H1 (cell line): ENCODE data around the gene CARM1. TPM values are rescaled to one million over a fixed set of nuclear protein-coding genes. Genes with fewer than 3 reads are reported as not detected.

ENCODE experiments used
- CTCF ChIA-PET: fragments of 300-600 bp; sonication (Branson Sonifier 250); formaldehyde crosslinking; loops from one replicate; lab custom pipeline; 2021; ENCODE audit not compliant: partially characterized antibody; lab: Charles Lee
- POLR2A ChIA-PET: fragments of 300-600 bp; sonication (Branson Sonifier 250); formaldehyde crosslinking; loops from one replicate; lab custom pipeline; 2021; ENCODE audit warnings: inconsistent platforms; ENCODE audit not compliant: partially characterized antibody; lab: Charles Lee
- DNase-seq, 2 experiments: peaks; one replicate each; pipeline versions ENCODE4 v3.0.0 to v3.0.0-alpha.2; 2010 to 2022; ENCODE audit warnings: low spot score in 2 of 2, low read depth in 1 of 2, mixed read lengths in 1 of 2
- FAIRE-seq: peaks from 2 replicates; lab custom pipeline; 2011; peaks lifted over from hg19 to GRCh38; lab: Jason Lieb, UNC
- H2AFZ ChIP-seq: 2 replicates; pipeline ENCODE4 v1.8.1; 2012; ENCODE audit warnings: low read length, inconsistent platforms
- H2AK5ac ChIP-seq: 2 replicates; pipeline ENCODE4 v1.6.1; 2013; ENCODE audit warnings: low read depth, low read length
- H2BK120ac ChIP-seq: replicated peaks from 2 replicates; pipeline ENCODE3; 2013; ENCODE audit warnings: low read depth, low read length, inconsistent platforms
- H2BK12ac ChIP-seq: 2 replicates; pipeline ENCODE4 v1.6.1; 2013; ENCODE audit warnings: low read depth, low read length
- H2BK15ac ChIP-seq: 2 replicates; pipeline ENCODE4 v1.6.1; 2013; ENCODE audit warnings: low read length
- H2BK20ac ChIP-seq: 2 replicates; pipeline ENCODE4 v1.6.1; 2013; ENCODE audit warnings: low read length
- H2BK5ac ChIP-seq: 2 replicates; pipeline ENCODE4 v1.6.1; 2013; ENCODE audit warnings: low read depth, low read length
- H3K14ac ChIP-seq: 2 replicates; pipeline ENCODE4 v1.6.1; 2013; ENCODE audit warnings: inconsistent platforms; ENCODE audit not compliant: insufficient read length
- H3K18ac ChIP-seq: 2 replicates; pipeline ENCODE4 v1.6.1; 2013; ENCODE audit warnings: low read length; ENCODE audit errors: extremely low read depth
- H3K23ac ChIP-seq: 2 replicates; pipeline ENCODE4 v1.6.1; 2013; ENCODE audit warnings: inconsistent platforms; ENCODE audit not compliant: insufficient read length
- H3K23me2 ChIP-seq: 2 replicates; pipeline ENCODE4 v1.6.1; 2013; ENCODE audit warnings: low read depth, low read length
- H3K27ac ChIP-seq: 2 replicates; pipeline ENCODE4 v1.6.1; 2011; ENCODE audit warnings: low read depth, low read length, inconsistent platforms
- H3K27me3 ChIP-seq, 4 experiments: replicated peaks in 1 of 4; 1 replicate in 1 of 4; 2 replicates in 3 of 4; pipeline versions ENCODE4 v1.6.1 to v1.8.1; 2011 to 2013; ENCODE audit warnings: low read length in 3 of 4, mild to moderate bottlenecking in 3 of 4, inconsistent platforms in 2 of 4, mixed read lengths in 2 of 4, moderate library complexity in 1 of 4; ENCODE audit not compliant: control insufficient read depth in 3 of 4, insufficient read depth in 3 of 4; ENCODE audit errors: extremely low read depth in 1 of 4
- H3K36me3 ChIP-seq, 4 experiments: 2 replicates each; pipeline versions ENCODE4 v1.6.1 to v1.8.1; 2011 to 2013; ENCODE audit warnings: mild to moderate bottlenecking in 4 of 4, low read length in 3 of 4, moderate library complexity in 2 of 4, control low read depth in 1 of 4, inconsistent platforms in 1 of 4; ENCODE audit not compliant: insufficient read depth in 4 of 4, control insufficient read depth in 2 of 4
- H3K4ac ChIP-seq: replicated peaks from 2 replicates; pipeline ENCODE3; 2013; ENCODE audit warnings: low read length, low read depth, mixed read lengths, inconsistent platforms; ENCODE audit not compliant: insufficient read length
- H3K4me1 ChIP-seq, 4 experiments: replicated peaks in 1 of 4; 1 replicate in 1 of 4; 2 replicates in 3 of 4; pipeline versions ENCODE4 v1.6.1 to v1.8.1; 2011 to 2013; ENCODE audit warnings: low read length in 3 of 4, inconsistent platforms in 2 of 4, mixed read lengths in 1 of 4; ENCODE audit not compliant: insufficient read depth in 4 of 4, control insufficient read depth in 3 of 4
- H3K4me2 ChIP-seq, 2 experiments: 2 replicates each; pipeline versions ENCODE4 v1.6.1 to v1.8.1; 2011 to 2013; ENCODE audit warnings: low read depth in 2 of 2, low read length in 2 of 2, control low read depth in 1 of 2, inconsistent platforms in 1 of 2, mild to moderate bottlenecking in 1 of 2; ENCODE audit not compliant: insufficient read depth in 1 of 2
- H3K4me3 ChIP-seq, 4 experiments: fragments of 200-600, 300-600 bp in 1 of 4; sonication (generic), shearing (Covaris generic), sonication (Bioruptor Twin) in 1 of 4; 2 replicates each; pipeline versions ENCODE4 v1.5.1 to v1.8.1; 2011 to 2016; ENCODE audit warnings: low read length in 4 of 4, low read depth in 3 of 4, control low read depth in 2 of 4, inconsistent platforms in 2 of 4, mild to moderate bottlenecking in 2 of 4, mixed read lengths in 1 of 4, moderate library complexity in 1 of 4; ENCODE audit not compliant: insufficient read depth in 2 of 4; ENCODE audit errors: extremely low read depth in 1 of 4
- H3K56ac ChIP-seq: replicated peaks from 2 replicates; pipeline ENCODE3; 2013; ENCODE audit warnings: low read depth, mild to moderate bottlenecking, mixed read lengths, low read length, inconsistent platforms; ENCODE audit not compliant: insufficient read length
- H3K79me1 ChIP-seq: 2 replicates; pipeline ENCODE4 v1.6.1; 2013; ENCODE audit warnings: low read depth, low read length, control low read depth
- H3K79me2 ChIP-seq, 2 experiments: 2 replicates each; pipeline versions ENCODE4 v1.6.1 to v1.8.1; 2012 to 2013; ENCODE audit warnings: low read length in 2 of 2, mild to moderate bottlenecking in 2 of 2, inconsistent platforms in 1 of 2; ENCODE audit not compliant: insufficient read depth in 2 of 2, control insufficient read depth in 1 of 2
- H3K9ac ChIP-seq, 4 experiments: replicated peaks in 1 of 4; 1 replicate in 1 of 4; 2 replicates in 3 of 4; pipeline versions ENCODE4 v1.6.1 to v1.8.1; 2011 to 2013; ENCODE audit warnings: low read depth in 3 of 4, low read length in 3 of 4, control low read depth in 2 of 4, mild to moderate bottlenecking in 2 of 4, moderate library complexity in 2 of 4, inconsistent platforms in 1 of 4; ENCODE audit errors: extremely low read depth in 1 of 4
- H3K9me3 ChIP-seq, 2 experiments: 2 replicates each; pipeline versions ENCODE4 v1.6.1 to v1.8.1; 2012 to 2013; ENCODE audit warnings: mild to moderate bottlenecking in 2 of 2, moderate library complexity in 2 of 2, control low read depth in 1 of 2, inconsistent platforms in 1 of 2, low read depth in 1 of 2, low read length in 1 of 2, mixed read lengths in 1 of 2; ENCODE audit not compliant: insufficient read depth in 2 of 2
- H4K20me1 ChIP-seq, 2 experiments: replicated peaks in 1 of 2; 2 replicates each; pipeline versions ENCODE3 to v1.8.1; 2011 to 2013; ENCODE audit warnings: inconsistent platforms in 2 of 2, low read length in 2 of 2, mild to moderate bottlenecking in 1 of 2; ENCODE audit not compliant: insufficient read depth in 2 of 2, control insufficient read depth in 1 of 2
- H4K5ac ChIP-seq: 2 replicates; pipeline ENCODE4 v1.6.1; 2013; ENCODE audit warnings: low read length, low read depth, mixed read lengths, inconsistent platforms; ENCODE audit not compliant: insufficient read length
- H4K8ac ChIP-seq: 2 replicates; pipeline ENCODE4 v1.8.0; 2013; ENCODE audit warnings: mild to moderate bottlenecking, moderate library complexity, low read length, inconsistent platforms; ENCODE audit not compliant: insufficient read depth; ENCODE audit errors: extremely low read depth
- H4K91ac ChIP-seq: replicated peaks from 2 replicates; pipeline ENCODE3; 2013; ENCODE audit warnings: low read length, mixed read lengths, inconsistent platforms; ENCODE audit not compliant: insufficient read length
- CEBPB ChIP-seq: IDR thresholded peaks from 2 replicates; pipeline ENCODE4 v1.6.1; 2012; ENCODE audit warnings: low read depth, low read length
- CHD1 ChIP-seq: IDR thresholded peaks from 2 replicates; pipeline ENCODE4 v1.6.1; 2012; ENCODE audit warnings: low read depth, low read length, improper control_type of control experiment
- CTBP2 ChIP-seq: IDR thresholded peaks from 2 replicates; pipeline ENCODE4 v1.7.0; 2011; ENCODE audit warnings: borderline replicate concordance, mild to moderate bottlenecking, moderate library complexity, mixed read lengths, low read length; ENCODE audit not compliant: insufficient read depth, insufficient read length
- E2F6 ChIP-seq: IDR thresholded peaks from 2 replicates; pipeline ENCODE4 v1.6.1; 2012; ENCODE audit warnings: inconsistent platforms
- FOSL1 ChIP-seq: IDR thresholded peaks from 2 replicates; pipeline ENCODE4 v1.6.1; 2011; ENCODE audit warnings: mild to moderate bottlenecking, low read depth, low read length, moderate library complexity; ENCODE audit not compliant: insufficient read depth
- KDM5A ChIP-seq: fragments of 200-600 bp; IDR thresholded peaks from 2 replicates; pipeline ENCODE4 v1.7.1; 2012; ENCODE audit warnings: mild to moderate bottlenecking, low read length, inconsistent platforms, mixed read lengths
- MAX ChIP-seq: IDR thresholded peaks from 2 replicates; pipeline ENCODE4 v1.6.1; 2012; ENCODE audit warnings: inconsistent platforms
- RXRA ChIP-seq: IDR thresholded peaks from 2 replicates; pipeline ENCODE4 v1.6.1; 2011; ENCODE audit warnings: low read depth, mild to moderate bottlenecking, low read length, moderate library complexity; ENCODE audit not compliant: insufficient read depth
- SAP30 ChIP-seq: fragments of 300-600 bp; sonication (generic); IDR thresholded peaks from 2 replicates; pipeline ENCODE4 v1.7.1; 2012; ENCODE audit warnings: low read length, moderate library complexity, mild to moderate bottlenecking, inconsistent platforms; ENCODE audit not compliant: insufficient read depth, insufficient replicate concordance
- SP1 ChIP-seq: IDR thresholded peaks from 2 replicates; pipeline ENCODE4 v1.6.1; 2011; ENCODE audit warnings: low read depth, low read length
- SUZ12 ChIP-seq: fragments of 200-600 bp; sonication (generic); IDR thresholded peaks from 2 replicates; pipeline ENCODE4 v1.6.1; 2012; ENCODE audit warnings: mild to moderate bottlenecking, inconsistent platforms, low read length, moderate library complexity, mixed read lengths
- WGBS, 2 experiments: shearing (Covaris generic) in 1 of 2; methylation state at CpG; one replicate each; pipeline versions ENCODE4 v1.1.6 to v1.1.7; 2013 to 2015; ENCODE audit warnings: low lambda C conversion rate in 2 of 2, mixed read lengths in 2 of 2, inconsistent platforms in 1 of 2, low coverage in 1 of 2, missing lambda C conversion rate in 1 of 2; ENCODE audit not compliant: insufficient replicate concordance in 2 of 2, insufficient coverage in 1 of 2, insufficient read length in 1 of 2; ENCODE audit errors: extremely low coverage in 1 of 2, missing lambda C conversion rate in 1 of 2; 5-methylcytosine and 5-hydroxymethylcytosine counted together
- polyA plus RNA-seq, 7 experiments: library from polyadenylated mRNA; depleted of rRNA in 3 of 7; stranded (reverse) in 5 of 7; unstranded in 2 of 7; fragments of >200 nt in 5 of 7; fragments of 200-250 nt in 2 of 7; gene quantifications; 1 replicate in 5 of 7; 2 replicates in 1 of 7; 4 replicates in 1 of 7; pipeline versions ENCODE4 v1.2.1 to v1.2.3, GENCODE V29; 2011 to 2013; ENCODE audit warnings: missing spikeins in 2 of 7, mixed read lengths in 2 of 7
- total RNA-seq: library from RNA; stranded (reverse); fragmentation: NEBNext Ultra II Directional; extraction: Animal tissue kit (Norgen Biotek cat#: 25700); gene quantifications from 2 replicates; pipeline ENCODE4 v1.2.1, GENCODE V29; 2021

The CARM1 gene
- total and polyA plus RNA-seq, 2 of the 8 experiments (the other 6 are each of a cell fraction or from before 2014, with no cell fraction given), result 134 to 164 TPM

GRCh38 chr19:10911579-10912363 lies 40.4 kb downstream of the CARM1 start:
- H3K4ac ChIP-seq, result no peak overlapping the region
- H2BK5ac ChIP-seq, result no peak overlapping the region; the same call in 1 of the 2 replicates
- H3K9me3 ChIP-seq, result no peaks in the 10 kb centered on the region
- no peaks in the 10 kb centered on the region for H3K27me3 ChIP-seq
- H2AK5ac ChIP-seq, result no peak overlapping the region
- no peak overlapping the region for H3K4me3 ChIP-seq
- no peak overlapping the region for H2BK120ac ChIP-seq
- no peak overlapping the region for H3K4me2 ChIP-seq
- H3K23me2 ChIP-seq, result no peaks in the 10 kb centered on the region
- H3K27ac ChIP-seq, result no peak overlapping the region
- no peak overlapping the region for H4K5ac ChIP-seq
- H2BK12ac ChIP-seq, result no peak overlapping the region
- WGBS, 2 experiments, result 94% methylated on average over 31 of the region's 31 CpGs; no CpG with 5 or more reads in 1 of the 2 experiments
- H4K20me1 ChIP-seq, result peaks cover 0 to 15% of the 10 kb centered on the region in 2 experiments
- no peaks in the 10 kb centered on the region; a peak in 2 of 7 replicates for H3K4me1 ChIP-seq
- H2BK15ac ChIP-seq, result no peak overlapping the region
- no peak overlapping the region for H3K18ac ChIP-seq
- H3K56ac ChIP-seq, result no peak overlapping the region
- FAIRE-seq, result no peak
- no peak overlapping the region for H3K23ac ChIP-seq
- H3K36me3 ChIP-seq, result peaks cover 19 to 39% (median 27%) of the 10 kb centered on the region in 4 experiments
- no peak overlapping the region for H3K14ac ChIP-seq
- H4K91ac ChIP-seq, result no peak overlapping the region
- no peak overlapping the region for H4K8ac ChIP-seq
- H3K79me2 ChIP-seq, result no peaks in the 10 kb centered on the region
- POLR2A ChIA-PET, result interaction anchor here (0.8 to 1.5 kb wide), 4 partner anchors 10 to 39 kb away, joined by 3 to 5 read pairs (median 5); no protein-coding TSS in a partner anchor
- DNase-seq, result no peak
- H3K9ac ChIP-seq, result no peak overlapping the region
- no peak overlapping the region for H2AFZ ChIP-seq
- H3K79me1 ChIP-seq, result peaks cover 2% of the 10 kb centered on the region
- no peak overlapping the region for H2BK20ac ChIP-seq
- CTCF ChIA-PET, result interaction anchor here (0.6 to 1.2 kb wide), 4 partner anchors 13 to 88 kb away, joined by 3 to 5 read pairs (median 4); no protein-coding TSS in a partner anchor
- TF ChIP-seq CEBPB, result no peak
- TF ChIP-seq CTBP2, result no peak
- TF ChIP-seq E2F6, result no peak
- TF ChIP-seq KDM5A, result no peak
- TF ChIP-seq SP1, result no peak
- no peak for TF ChIP-seq FOSL1
- TF ChIP-seq CHD1, result no peak
- TF ChIP-seq SUZ12, result no peak
- TF ChIP-seq RXRA, result no peak
- TF ChIP-seq SAP30, result no peak
- TF ChIP-seq MAX, result no peak
